Activated B cell treated with CpG ODN at 0.5 μM for 24 hours (primary cell): ENCODE data around the gene ING5. TPM values are rescaled to one million over a fixed set of nuclear protein-coding genes. Genes with fewer than 3 reads are reported as not detected.

Experiments used
- ATAC-seq: fragments of 200-7000 bp; cut with Tn5 transposase; one replicate; pipeline ENCODE4 v1.10.0; 2021; ENCODE audit warnings: low read depth, mild to moderate bottlenecking, moderate library complexity
- CTCF ChIA-PET: fragments of 350-600 bp; sonication (Branson Sonifier 250); formaldehyde crosslinking; loops from one replicate; lab custom pipeline; 2021; ENCODE audit warnings: antibody characterized with exemption; lab: Charles Lee
- POLR2A ChIA-PET: fragments of 350-600 bp; sonication (Branson Sonifier 250); formaldehyde crosslinking; loops from one replicate; lab custom pipeline; 2021; ENCODE audit warnings: antibody characterized with exemption; lab: Charles Lee
- DNase-seq: peaks from one replicate; pipeline ENCODE4 v3.0.0; 2022
- H3K27ac Mint-ChIP-seq: one replicate; pipeline ENCODE4 v1.8.0; 2020; ENCODE audit warnings: mixed read lengths
- H3K27me3 Mint-ChIP-seq: one replicate; pipeline ENCODE4 v1.8.0; 2021; ENCODE audit warnings: mixed read lengths
- H3K36me3 Mint-ChIP-seq: one replicate; pipeline ENCODE4 v1.8.0; 2021; ENCODE audit warnings: low read depth, mixed read lengths
- H3K4me1 Mint-ChIP-seq: one replicate; pipeline ENCODE4 v1.8.0; 2021; ENCODE audit warnings: mixed read lengths
- H3K4me3 Mint-ChIP-seq: one replicate; pipeline ENCODE4 v1.8.0; 2020; ENCODE audit warnings: mild to moderate bottlenecking, mixed read lengths
- H3K9me3 Mint-ChIP-seq: one replicate; pipeline ENCODE4 v1.8.0; 2020; ENCODE audit warnings: mixed read lengths
- intact Hi-C: fragments of 100-400 bp; cut with micrococcal nuclease; formaldehyde crosslinking; loops from one replicate; pipeline ENCODE4 v1.15.1; 2024
- total RNA-seq: library from RNA; stranded (reverse); gene quantifications from 2 replicates; pipeline ENCODE4 v1.2.3, GENCODE V29; 2022
- TF ChIP-seq, protein P1 (sequence below): fragments of 200-600 bp; IDR thresholded peaks from one replicate; pipeline ENCODE4 v1.8.0; 2022; ENCODE audit warnings: antibody characterized with exemption, mild to moderate bottlenecking

ING5 gene
- total RNA-seq, 1 donor from 2014 or later = 61.1 TPM

DNA sequence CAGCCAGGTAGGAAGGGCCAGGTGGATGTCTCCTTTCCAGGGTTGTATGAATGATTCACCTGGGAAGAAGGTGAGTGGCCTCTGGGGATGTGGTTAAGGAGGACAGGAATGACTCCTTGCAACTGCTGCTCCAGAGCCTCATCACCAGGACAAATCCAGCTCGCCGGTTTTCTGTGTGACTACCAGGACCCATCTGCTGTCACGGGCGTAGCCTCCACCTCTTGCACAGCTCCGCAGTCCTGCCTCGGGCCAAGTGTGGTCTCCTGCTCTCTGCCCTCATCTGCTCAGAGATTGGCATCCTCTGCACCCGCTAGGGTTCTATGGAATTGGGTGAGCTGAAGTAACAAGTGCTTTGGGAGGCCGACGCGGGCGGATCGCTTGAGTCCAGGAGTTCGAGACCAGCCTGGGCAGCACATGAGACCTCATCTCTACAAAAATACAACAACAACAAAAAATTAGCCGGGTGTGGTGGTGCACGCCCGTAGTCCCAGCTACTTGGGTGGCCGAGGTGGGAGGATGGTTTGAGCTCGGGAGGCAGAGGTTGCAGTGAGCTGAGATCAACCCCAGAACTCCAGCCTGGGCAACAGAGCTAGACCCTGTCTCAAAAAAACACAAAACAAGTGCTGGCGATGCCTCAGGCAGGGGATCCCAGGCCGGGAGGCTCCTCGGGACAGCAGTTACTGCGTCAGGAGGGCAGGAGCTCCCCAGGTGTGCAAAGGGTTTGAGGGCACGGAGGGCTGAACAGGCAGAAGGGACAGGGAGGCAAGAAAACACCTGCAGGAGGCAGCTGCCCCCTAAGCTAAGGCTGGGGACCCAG, 31.8 kb downstream of the ING5 start:
- POLR2A ChIA-PET = interaction anchor here (0.7 to 5.8 kb wide), 16 partner anchors 9 to 1173 kb away, joined by 3 to 81 read pairs (median 4); partner anchors contain the start of genes DTYMK, DUSP28, HDLBP and ING5
- no peaks in the 10 kb centered on the region for H3K9me3 Mint-ChIP-seq
- H3K27me3 Mint-ChIP-seq = no peaks in the 10 kb centered on the region
- intact Hi-C loops = loop anchor here (1.0 to 10.0 kb wide), 9 partner anchors 32 to 1169 kb away; partner anchors contain the start of genes ATG4B, DTYMK, DUSP28 and HDLBP
- peak overlapping the region; percentile 30 for H3K27ac Mint-ChIP-seq
- peak overlapping the region; percentile 66 for H3K4me3 Mint-ChIP-seq
- H3K36me3 Mint-ChIP-seq = peaks cover 1% of the 10 kb centered on the region
- TF ChIP-seq, protein P1, sequence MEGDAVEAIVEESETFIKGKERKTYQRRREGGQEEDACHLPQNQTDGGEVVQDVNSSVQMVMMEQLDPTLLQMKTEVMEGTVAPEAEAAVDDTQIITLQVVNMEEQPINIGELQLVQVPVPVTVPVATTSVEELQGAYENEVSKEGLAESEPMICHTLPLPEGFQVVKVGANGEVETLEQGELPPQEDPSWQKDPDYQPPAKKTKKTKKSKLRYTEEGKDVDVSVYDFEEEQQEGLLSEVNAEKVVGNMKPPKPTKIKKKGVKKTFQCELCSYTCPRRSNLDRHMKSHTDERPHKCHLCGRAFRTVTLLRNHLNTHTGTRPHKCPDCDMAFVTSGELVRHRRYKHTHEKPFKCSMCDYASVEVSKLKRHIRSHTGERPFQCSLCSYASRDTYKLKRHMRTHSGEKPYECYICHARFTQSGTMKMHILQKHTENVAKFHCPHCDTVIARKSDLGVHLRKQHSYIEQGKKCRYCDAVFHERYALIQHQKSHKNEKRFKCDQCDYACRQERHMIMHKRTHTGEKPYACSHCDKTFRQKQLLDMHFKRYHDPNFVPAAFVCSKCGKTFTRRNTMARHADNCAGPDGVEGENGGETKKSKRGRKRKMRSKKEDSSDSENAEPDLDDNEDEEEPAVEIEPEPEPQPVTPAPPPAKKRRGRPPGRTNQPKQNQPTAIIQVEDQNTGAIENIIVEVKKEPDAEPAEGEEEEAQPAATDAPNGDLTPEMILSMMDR = no peak
- CTCF ChIA-PET = interaction anchor here (1.3 to 2.1 kb wide), 4 partner anchors 32 to 145 kb away, joined by 3 to 13 read pairs (median 3); partner anchors contain the start of gene ING5
- ATAC-seq = no peak
- DNase-seq = no peak
- peaks cover 55% of the 10 kb centered on the region for H3K4me1 Mint-ChIP-seq

DNA sequence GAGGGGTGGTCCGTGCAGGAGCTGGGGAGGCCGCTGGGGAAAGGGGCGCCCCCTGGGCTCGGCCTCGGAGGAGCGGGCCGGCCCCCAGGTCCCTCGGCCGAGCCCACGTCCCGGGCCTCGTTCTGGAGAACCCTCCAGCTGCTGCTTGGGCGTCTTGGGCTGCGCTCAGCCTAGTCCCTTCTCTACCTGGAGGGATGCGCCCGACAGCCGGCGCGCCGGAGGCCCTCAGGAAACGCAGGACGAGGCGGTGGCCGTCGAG, 32.3 kb downstream of the ING5 start:
- DNase-seq (no peak), ATAC-seq (peak; percentile 14)
- Mint-ChIP-seq H3K4me1 (peaks cover 54% of the 10 kb centered on the region), H3K4me3 (peak overlapping the region; percentile 66), H3K36me3 (peaks cover 1% of the 10 kb centered on the region), H3K27ac (no peak overlapping the region), H3K27me3 (no peaks in the 10 kb centered on the region), H3K9me3 (no peaks in the 10 kb centered on the region)
- TF ChIP-seq, protein P1 = no peak
- intact Hi-C loops = loop anchor here (1.0 to 10.0 kb wide), 9 partner anchors 33 to 1169 kb away; partner anchors contain the start of genes ATG4B, DTYMK, DUSP28 and HDLBP
- CTCF ChIA-PET = interaction anchor here (1.3 to 2.1 kb wide), 4 partner anchors 32 to 145 kb away, joined by 3 to 13 read pairs (median 3); partner anchors contain the start of gene ING5
- POLR2A ChIA-PET = interaction anchor here (0.7 to 5.8 kb wide), 15 partner anchors 9 to 419 kb away, joined by 3 to 81 read pairs (median 4); partner anchors contain the start of genes DTYMK, HDLBP, ING5 and PDCD1

DNA sequence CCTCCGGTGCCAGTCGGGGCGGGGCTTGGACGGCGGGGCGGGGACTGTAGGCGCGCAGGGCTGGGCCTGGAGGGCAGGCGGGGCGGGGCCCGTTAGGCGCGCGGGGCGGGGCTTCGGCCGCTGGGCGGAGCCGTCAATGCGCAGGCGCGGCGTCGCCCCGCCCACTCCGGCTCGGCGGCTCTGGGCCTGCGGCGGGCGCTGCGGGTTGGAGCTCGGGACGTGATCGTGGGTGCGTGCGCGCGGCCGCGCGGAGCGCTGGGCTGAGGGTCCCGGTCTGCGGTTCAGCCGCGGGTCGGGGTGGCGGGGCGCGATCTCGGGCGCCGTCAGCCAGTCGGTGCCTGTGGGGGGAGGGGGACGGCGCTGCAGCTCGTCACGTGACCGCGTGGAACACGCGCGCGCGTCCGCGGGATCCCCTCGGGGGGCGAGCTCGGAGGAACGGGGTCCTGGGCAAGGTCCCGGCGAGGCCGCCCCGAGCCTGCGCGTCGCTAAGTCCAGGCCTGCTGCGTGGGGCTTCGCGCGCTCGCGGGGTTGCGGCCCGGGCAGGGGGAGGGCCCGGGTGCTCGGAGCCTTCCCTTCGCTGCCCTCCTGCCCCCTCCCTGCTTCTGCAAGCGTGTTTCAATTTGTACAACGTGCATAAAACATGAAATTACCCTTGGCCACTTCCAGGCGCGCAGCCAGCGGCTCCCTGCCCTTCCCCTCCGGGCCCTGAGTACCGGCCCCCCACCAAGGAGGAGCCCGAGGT, 32.8 kb downstream of the ING5 start, which contains the start of gene D2HGDH:
D2HGDH (plus strand) TSS at position 164 of the 742 bp plus-strand sequence. CDS start 595 bp downstream, outside the sequence.
- intact Hi-C loops = loop anchor here (1.0 to 10.0 kb wide), 10 partner anchors 33 to 1170 kb away; partner anchors contain the start of genes ATG4B, DTYMK, DUSP28 and HDLBP
- POLR2A ChIA-PET = interaction anchor here (0.6 to 5.8 kb wide), 14 partner anchors 10 to 419 kb away, joined by 3 to 81 read pairs (median 4); partner anchors contain the start of genes DTYMK, HDLBP, ING5 and PDCD1

GRCh38 chr2:241736111-241736510, 34.3 kb downstream of the ING5 start:
- no peaks in the 10 kb centered on the region for H3K27me3 Mint-ChIP-seq
- CTCF ChIA-PET = no interaction called here
- intact Hi-C loops = loop anchor here (5.0 to 10.0 kb wide), 2 partner anchors 36 to 1171 kb away; partner anchors contain the start of genes DUSP28 and RNPEPL1
- TF ChIP-seq, protein P1 = no peak
- ATAC-seq (no peak), DNase-seq (no peak)
- peaks cover 47% of the 10 kb centered on the region for H3K4me1 Mint-ChIP-seq
- H3K9me3 Mint-ChIP-seq = no peaks in the 10 kb centered on the region
- POLR2A ChIA-PET = interaction anchor here (0.6 to 2.6 kb wide), 2 partner anchors 35 to 52 kb away, joined by 4 to 25 read pairs; no protein-coding TSS in a partner anchor
- no peak overlapping the region for H3K27ac Mint-ChIP-seq
- H3K4me3 Mint-ChIP-seq = peak overlapping the region; percentile 82
- H3K36me3 Mint-ChIP-seq = peaks cover 1% of the 10 kb centered on the region

More for the DNA sequence above, 32.8 kb downstream of the ING5 start, which contains the start of gene D2HGDH:
- H3K4me1 Mint-ChIP-seq = peaks cover 57% of the 10 kb centered on the region
- CTCF ChIA-PET = interaction anchor here (1.3 to 2.1 kb wide), 4 partner anchors 33 to 144 kb away, joined by 3 to 13 read pairs (median 3); partner anchors contain the start of gene ING5
- peak within 1 kb of the TSS; percentile 82 for H3K4me3 Mint-ChIP-seq
- DNase-seq (peak; percentile 97), ATAC-seq (peak; percentile 94)
- no peaks in the 10 kb centered on the region for H3K9me3 Mint-ChIP-seq
- TF ChIP-seq, protein P1 = no peak
- peaks cover 1% of the 10 kb centered on the region for H3K36me3 Mint-ChIP-seq
- peak within 1 kb of the TSS; percentile 75 for H3K27ac Mint-ChIP-seq
- no peaks in the 10 kb centered on the region for H3K27me3 Mint-ChIP-seq
